GM21737 (cell line): Measurements from ENCODE around the gene LYPD6B.
"Not testable (repeated sequence)": the region's sequence is repeated elsewhere in the genome, so short reads cannot be mapped to it uniquely, and the experiment has no call there.

Experiments used
- ATAC-seq: cut with Tn5 transposase; IDR thresholded peaks from one replicate; pipeline ENCODE4 v1.9.1; 2021; ENCODE audit warnings: mild to moderate bottlenecking, moderate library complexity; ENCODE audit not compliant: unreplicated experiment

Gene LYPD6B

DNA sequence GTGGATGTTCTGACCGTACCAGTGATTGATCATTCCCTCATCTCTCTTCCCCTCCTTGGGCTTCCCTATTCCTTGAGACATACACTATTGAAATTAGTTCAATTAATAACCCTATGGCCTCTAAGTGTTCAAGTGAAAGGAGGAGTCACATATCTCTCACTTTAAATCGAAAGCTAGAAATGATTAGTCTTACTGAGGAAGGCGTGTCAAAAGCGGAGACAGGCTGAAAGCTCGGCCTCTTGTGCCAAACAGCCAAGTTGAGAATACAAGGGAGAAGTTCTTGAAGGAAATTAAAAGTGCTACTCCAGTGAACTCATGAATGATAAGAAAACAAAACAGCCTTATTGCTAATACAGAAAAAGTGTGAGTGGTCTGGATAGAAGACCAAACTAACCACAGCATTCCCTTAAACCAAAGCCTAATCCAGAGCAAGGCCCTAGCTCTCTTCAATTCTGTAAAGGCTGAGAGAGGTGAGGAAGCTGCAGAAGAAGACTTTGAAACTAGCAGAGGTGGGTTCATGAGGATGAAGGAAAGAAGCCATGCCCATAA lies 147.5 kb downstream of the LYPD6B start:
- no peak for ATAC-seq

DNA sequence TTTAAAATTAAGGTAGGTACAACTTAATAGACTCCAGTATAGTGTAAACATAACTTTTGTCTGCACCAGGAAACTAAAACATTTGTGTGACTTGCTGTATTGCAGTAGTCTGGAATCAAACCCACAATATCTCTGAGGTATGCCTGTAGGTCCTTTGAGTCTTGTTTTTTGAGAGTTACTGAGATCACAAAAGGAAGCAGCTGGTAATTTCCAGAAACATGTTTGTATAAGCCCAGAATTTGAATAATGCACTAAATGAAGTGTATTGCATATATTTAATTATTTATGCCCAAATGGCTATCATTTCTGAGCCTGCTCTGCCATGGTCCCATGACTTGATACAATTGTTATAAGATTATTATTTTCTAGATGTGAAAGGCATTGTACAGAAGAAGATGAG lies 148.6 kb downstream of the LYPD6B start:
- ATAC-seq, result no peak

DNA sequence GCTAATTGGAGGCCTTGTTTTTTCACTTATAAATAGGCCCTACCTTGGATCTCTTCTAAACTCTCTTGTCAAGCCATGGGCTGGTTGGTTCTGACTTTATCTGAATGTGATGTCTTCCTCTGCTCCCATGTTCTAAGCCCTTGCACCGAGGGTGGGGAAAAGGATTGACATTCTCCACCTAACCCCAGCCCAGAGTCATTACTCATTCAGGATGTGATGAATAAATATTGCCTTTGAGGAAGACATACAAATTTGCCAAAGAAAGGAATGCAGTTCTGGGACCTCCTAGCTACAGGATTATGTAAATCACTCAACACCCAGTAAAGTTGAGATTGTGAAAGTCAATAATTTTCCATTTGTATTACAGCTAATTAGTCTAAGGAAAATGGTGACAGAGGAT lies 149.8 kb downstream of the LYPD6B start:
- ATAC-seq, result no peak

DNA sequence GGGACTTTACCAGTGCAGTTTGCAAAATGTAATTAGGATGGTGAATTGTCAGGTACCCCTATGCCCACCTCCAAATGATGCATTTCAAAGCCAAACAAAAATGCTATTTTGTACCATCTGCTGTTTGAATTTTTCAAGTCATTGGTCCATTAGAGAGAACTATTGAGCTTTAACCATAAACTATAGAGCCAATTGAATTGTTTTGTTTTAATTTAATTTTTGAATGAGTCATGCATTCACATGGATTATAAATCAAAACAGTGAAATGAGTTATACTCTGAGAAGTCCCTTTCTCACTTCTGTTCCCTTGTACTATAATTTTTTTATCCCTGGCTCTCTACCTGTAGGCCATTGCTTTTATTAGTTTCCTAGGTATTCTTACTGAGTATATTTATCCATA lies 151.3 kb downstream of the LYPD6B start:
- ATAC-seq, result no peak

DNA sequence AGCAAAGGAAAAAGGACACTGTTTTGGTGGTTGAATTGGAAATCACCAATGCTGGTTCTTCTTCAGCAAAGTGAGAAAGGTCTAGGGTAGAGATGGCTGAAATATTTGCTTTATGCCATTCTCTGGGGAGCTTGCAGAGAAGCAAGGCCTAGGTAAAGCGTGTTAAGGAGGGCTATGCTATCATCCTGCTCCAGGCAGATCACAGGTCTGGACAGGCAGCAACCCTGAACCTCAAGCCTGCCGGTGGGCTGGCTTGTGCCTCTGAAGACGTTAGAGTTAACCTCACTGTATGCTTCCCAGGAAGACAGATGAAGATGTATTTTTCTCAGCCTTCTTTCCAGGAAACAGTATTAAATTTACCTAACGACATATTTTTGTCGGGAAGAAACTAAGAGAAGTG lies 153.4 kb downstream of the LYPD6B start:
- ATAC-seq, result no peak

DNA sequence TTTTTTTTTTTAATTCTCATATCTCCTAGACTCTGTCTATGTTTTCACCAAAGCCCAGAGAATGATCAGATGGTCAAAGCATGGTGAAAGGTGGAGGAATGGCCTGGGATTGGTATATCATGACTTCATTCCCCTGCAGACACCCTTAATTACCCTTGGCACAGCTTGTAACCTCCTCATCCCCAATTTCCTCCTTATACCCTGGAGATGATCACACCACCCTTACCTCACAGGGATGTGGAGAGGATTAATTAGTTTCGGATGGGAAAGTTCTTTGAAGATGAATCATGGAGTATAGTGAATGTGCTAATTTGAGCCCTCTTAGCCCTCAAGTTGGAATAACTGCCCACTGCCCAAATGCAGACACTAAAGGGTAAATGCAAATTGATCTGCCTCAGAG lies 153.9 kb downstream of the LYPD6B start:
- ATAC-seq, result no peak

DNA sequence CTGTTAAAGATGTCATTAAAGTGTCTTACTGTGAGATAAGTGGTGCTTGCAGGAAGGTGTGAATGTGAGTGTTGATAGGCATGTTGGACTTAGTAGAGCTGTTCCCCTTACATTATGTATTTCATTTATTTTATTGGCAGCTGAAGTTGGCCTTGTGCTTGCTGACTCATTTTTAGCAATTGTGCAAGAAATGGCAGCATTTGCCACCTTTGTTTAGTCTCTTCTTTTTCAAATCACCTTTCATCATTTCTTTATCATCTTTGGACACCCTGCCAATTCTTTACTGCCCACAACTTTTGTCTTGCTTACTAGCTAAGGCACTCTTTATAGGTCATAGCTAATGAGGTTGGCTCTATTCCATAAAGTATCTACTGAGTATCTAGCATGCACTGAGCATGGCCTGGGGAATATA lies 161.6 kb downstream of the LYPD6B start:
- ATAC-seq, result no peak

DNA sequence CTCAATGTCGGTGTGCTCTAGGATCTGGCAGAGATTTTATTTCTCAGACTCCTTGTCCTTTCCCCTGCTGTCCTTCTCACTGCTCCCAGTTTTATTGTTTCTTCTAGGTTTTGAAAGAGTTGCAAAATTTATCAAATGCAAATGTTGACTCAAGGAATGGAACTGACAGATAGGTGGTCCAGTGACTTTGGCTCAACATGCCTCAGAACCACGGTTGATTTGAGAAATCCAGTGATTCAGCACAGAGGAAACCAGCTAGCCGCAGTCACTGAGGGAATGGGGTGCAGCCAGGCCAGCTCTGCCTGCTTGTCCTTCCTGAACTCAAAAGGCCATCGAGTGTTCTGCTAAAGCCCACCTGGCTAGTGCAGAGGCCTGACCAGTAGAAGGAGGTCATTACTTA lies 166.2 kb downstream of the LYPD6B start:
- no peak for ATAC-seq

DNA sequence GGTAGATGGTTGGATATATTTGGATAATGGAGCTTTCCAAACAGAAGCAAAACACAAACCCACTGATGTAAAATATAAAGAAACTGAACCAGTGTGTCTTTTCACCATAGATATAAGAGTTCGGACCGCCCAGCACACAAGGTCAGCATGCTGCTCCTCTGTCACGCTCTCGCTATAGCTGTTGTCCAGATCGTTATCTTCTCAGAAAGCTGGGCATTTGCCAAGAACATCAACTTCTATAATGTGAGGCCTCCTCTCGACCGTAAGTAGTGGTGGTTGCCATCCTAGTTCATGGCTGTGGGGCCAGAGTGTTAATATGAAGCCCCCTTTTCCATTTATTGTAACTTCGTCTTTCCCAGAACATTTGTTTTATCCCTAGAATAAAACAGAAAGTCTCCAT lies 166.6 kb downstream of the LYPD6B start:
- no peak for ATAC-seq

DNA sequence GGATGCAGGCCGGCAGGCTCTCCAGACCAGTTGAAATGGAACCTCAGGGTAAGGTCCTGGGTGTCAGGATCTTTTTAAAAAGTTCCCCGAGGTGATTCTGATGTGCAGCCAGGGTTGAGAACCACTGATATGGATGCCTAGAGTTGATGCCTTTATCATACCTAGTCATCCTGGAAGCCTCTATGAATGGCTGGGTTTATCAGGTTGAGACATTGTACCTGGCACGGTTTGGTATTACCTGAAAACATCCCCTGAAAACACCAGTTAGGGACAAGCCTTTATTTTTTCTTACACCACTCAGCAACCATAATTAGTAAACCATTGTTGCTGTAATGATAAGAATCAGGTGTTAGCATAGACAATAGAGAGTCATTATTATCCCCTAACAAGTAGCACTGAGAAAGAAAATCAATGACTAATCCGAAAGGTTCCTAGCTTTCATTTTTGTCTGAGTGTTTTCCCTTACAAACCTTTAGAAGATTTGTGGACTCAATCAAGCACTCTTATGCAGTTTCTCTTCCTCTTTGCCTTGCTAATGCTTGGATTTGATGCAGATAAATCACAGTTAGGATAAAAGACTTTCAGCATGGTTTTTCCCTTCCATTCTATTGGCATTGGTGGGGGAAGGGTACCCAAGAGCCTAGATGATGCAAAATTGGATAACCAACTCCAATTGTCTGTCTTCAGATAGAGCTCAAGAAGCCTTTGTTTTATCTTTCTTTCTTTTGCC lies 175.4 kb downstream of the LYPD6B start:
- no peak for ATAC-seq

DNA sequence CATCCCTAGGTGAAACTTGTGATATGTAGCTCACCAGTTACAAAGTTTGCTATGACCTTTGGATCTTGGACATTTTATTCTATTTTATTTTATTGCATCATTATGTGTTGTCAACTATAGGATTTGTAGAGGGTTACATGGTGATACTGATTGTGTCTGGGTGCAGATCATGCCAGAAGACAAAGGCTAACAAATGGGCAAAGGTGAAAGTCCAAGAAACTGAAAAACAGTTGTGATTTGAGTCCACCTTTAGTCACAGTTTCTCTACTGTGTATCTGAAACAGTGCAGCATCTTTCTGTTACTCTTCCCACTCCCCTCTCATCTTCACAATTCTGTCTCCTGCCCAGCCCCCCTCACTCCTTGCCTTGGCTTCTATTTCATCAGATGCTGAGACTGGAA lies 180.0 kb downstream of the LYPD6B start:
- no peak for ATAC-seq

DNA sequence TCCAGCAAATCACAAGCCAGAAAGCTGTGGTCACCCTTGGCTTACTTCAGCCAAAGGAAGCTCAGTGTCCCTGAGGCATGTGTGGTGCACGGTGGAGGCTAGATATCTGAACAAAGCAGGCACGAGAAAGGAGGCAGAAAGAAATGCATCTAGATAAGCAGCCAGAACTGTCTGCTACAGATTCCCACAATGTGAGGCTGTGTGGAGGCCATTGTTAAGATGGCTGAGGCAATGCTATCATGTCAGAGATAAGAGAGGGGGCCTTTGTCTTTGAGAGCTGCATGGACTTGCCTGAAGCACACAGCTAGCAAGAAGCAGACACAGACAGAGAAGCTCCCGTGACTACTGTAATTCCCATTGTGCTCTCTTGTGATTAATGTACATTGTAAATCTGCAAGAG lies 181.4 kb downstream of the LYPD6B start:
- ATAC-seq, result no peak

DNA sequence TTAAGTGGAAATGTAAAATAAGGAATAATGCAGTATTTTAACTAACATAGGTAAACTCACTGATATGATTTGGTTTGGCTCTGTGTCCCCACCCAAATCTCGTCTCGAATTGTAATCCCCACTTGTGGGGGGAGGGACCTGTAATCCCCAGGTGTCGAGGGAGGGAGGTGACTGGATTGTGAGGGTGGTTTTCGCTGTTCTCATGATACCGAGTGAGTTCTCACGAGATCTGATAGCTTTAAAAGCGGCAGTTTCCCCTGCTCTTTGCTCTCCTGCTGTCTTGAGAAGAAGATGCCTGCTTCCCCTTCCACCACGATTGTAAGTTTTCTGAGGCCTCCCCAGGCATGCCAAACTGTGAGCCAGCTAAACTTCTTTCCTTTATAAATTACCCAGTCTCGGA lies 182.5 kb downstream of the LYPD6B start:
- ATAC-seq, result no peak

DNA sequence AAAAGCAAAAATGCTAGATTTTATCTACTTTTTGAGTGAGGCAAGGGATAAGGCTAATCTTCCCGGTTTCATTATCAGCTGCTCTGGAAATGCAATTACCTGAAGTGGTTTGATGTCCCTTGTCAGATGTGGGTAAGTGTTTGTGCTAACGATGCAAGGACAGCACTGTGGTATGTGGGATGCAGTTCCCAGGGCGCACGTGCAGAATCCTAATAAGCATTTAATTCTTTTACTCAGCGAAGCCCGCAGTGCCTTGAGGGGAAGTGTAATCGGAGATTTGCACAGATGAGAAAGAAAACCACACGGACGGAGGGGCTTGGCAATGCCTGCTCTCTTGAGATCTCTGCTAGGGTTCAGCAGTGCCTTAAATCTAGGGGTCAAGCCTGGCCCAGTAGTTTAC lies 183.4 kb downstream of the LYPD6B start:
- no peak for ATAC-seq

DNA sequence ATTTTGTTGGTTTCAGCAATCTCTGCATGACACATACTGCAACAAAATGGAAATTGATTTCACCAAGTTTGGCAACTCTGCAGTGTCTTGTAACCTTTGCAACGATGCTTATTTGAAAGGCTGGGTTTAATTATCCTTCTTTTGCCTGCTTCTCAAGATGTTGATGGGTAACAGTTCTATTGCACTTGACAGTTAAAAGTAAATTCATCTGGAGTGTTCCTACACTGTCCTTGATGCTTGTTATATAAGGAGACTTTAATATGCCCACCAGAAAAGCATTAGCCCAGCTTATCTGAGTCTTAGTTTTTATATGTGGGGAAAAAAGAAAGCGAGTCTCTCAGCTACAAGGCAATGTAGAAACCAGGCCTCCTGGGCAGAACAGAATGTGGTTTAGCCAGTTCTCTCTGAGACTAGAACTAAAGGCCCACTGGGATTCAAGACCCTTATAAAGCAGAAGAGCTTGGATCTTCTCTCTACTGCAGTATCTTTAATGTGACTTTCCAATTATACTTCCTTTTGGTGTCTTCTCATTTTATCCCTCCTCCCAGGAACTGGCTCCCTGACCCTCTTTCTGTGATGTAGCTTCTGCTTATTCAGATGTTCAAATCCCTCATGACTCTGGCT lies 185.1 kb downstream of the LYPD6B start:
- ATAC-seq, result no peak

DNA sequence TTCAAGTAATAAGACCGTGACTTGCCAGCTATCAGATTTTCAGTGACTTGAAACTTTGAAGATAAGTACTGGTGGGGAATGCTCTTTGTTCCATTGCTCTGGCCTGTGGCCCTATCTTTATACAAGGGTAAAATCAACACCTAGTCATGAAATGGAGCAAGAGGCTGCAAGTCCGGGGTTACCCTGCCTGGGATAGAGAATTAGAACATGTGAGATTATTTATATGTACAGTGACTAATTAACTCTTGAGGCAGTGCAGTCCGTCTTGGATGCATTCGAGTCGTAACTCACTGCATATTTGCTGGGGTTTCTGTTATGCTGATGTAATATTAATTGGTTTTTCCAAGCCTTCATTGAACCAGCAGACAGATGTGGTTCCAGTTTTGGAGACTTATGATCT lies 186.0 kb downstream of the LYPD6B start:
- no peak for ATAC-seq

DNA sequence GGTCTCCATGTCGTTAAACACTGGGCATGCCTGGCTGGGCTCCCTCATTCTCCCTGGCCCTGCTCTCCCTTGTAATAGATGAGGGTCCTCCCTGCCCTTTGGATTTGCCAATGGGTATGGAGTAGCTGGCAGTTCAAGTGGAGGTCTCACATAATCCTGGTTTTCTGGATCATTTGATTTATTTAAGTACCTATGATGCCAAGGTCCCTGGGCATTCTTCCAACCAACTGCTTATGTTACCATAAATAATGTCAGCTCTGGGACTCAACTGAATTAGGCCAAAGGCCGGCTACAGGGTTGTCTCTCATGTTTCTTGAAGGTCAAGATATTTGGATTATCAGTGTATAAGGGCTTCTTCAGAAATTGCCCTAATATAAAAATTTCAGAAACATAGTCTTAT lies 186.9 kb downstream of the LYPD6B start:
- ATAC-seq, result no peak

DNA sequence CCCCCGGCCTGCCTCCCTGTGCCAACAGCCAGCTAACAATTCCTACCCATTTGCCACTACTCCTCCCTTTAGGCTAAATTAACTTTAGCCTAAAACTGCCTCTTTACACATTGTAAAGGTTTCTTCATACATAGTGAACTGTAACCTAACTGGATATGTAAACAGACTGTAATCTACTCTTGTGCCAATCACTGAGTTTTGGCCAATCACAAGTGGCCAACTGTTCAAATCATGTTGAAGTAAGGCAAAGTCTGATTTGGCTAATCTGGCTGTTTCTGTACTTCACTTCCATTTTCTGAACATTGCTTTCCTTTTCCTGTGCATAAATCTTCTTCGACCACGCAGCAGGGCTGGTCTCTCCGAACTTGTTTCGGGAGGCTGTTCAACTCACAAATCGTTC lies 188.3 kb downstream of the LYPD6B start:
- ATAC-seq, result no peak

DNA sequence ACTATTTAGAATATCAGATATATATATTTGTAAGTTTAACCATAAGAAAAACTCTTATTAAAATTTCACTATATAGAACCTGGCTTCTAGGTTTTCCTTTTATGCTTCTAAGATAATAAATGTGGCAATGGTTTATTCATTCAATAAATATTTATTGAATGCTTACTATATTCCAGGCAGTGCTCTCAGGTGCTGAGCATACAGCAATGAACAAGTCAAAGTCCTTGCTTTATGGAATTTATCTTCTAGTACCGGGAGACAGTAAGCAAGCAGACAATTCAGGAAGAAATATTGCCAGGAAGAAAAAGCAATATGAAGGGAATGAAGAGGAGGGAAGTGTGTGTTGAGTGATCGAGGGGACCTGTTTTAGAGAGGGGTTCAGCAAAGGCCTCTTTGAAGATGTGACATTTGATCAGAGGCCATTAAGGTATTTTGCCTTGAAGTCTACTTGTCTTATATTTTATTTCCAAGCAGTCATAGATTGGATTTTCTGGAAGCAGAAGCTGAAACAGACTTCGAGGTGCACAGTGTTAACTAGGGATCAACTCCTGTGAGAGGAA lies 197.4 kb downstream of the LYPD6B start:
- no peak for ATAC-seq

DNA sequence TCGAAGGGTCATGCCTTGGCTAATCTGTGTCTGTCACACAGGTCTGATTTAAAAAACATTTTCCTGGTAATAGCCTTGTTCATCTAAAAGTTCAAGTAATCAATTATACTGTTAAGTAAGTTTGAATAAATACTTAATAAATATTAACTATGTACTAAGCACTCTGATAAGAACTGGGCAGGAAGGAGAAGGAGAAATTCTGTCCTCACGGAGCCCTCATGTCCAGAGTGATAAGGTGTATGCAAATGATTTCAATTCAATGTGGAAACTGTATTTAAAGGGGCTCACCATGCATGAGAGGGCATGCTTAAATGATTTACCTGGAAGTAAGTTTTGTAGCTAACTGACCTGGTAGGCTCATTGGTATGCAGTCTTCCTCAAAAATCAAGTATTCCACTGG lies 197.9 kb downstream of the LYPD6B start:
- ATAC-seq, result no peak

DNA sequence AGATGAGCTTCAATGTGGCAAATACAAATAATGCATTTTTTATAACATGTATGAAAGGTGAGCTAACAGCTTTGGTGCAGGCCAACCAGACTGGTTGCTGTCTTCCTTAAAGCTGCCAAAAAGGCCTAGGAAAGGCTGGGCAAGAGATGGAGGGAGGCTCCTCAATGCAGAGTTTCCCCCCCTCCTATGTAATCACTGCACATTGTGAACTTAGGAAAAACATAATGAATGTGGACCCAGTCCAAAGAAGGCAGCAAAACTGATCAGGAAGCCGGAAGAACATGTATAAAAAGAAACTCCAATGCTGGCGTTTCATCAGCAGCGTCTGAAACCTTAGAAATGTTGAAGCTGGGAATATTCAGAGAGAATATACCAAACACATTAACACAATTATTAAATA lies 207.7 kb downstream of the LYPD6B start:
- ATAC-seq, result no peak

DNA sequence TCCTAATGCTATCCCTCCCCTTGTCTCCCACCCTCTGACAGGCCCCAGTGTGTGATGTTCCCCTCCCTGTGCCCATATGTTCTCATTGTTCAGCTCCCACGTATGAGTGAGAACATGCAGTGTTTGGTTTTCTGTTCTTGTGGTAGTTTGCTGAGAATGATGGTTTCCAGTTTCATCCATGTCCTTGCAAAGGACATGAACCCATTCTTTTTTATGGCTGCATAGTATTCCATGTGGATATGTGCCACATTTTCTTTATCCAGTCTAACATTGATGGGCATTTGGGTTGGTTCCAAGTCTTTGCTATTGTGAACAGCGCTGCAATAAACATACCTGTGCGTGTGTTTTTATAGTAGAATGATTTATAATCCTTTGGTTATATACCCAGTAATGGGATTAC lies 212.9 kb downstream of the LYPD6B start:
- not testable (repeated sequence) for ATAC-seq
